Measurements from ENCODE around the gene AHNAK.
A peak's percentile ranks its signal among the peaks of the same experiment; 100 is the strongest.

The AHNAK gene

GRCh38 chr11:62393735-62394134 lies 152.9 kb downstream of the AHNAK start:
- no peak for TF ChIP-seq CTCF (IDR thresholded peaks at IDR 0.05; ENCODE audit: extremely low read depth, missing control alignments)
- no peak for DNase-seq (ENCODE audit: low spot score)

GRCh38 chr11:62393061-62393611 lies 153.5 kb downstream of the AHNAK start:
- TF ChIP-seq CTCF (IDR thresholded peaks at IDR 0.05; ENCODE audit: extremely low read depth, missing control alignments): peak; percentile 15
- peak; percentile 37 for DNase-seq (ENCODE audit: low spot score)

- no peak for TF ChIP-seq CTCF (IDR thresholded peaks at IDR 0.05; ENCODE audit: extremely low read depth, missing control alignments)
- no peak for DNase-seq (ENCODE audit: low spot score)
These were observed 154.1 kb downstream of the AHNAK start for GRCh38 chr11:62392506-62392905.

- no peak for DNase-seq (ENCODE audit: low spot score)
- no peak for TF ChIP-seq CTCF (IDR thresholded peaks at IDR 0.05; ENCODE audit: extremely low read depth, missing control alignments)
These were observed 154.8 kb downstream of the AHNAK start for GRCh38 chr11:62391642-62392425.

GRCh38 chr11:62390722-62391121 lies 155.9 kb downstream of the AHNAK start:
- DNase-seq (ENCODE audit: low spot score): no peak

GRCh38 chr11:62390237-62390636 lies 156.4 kb downstream of the AHNAK start:
- DNase-seq (ENCODE audit: low spot score): no peak
- TF ChIP-seq CTCF (IDR thresholded peaks at IDR 0.05; ENCODE audit: extremely low read depth, missing control alignments): no peak

More at GRCh38 chr11:62390722-62391121, 155.9 kb downstream of the AHNAK start:
- TF ChIP-seq CTCF (IDR thresholded peaks at IDR 0.05; ENCODE audit: extremely low read depth, missing control alignments): no peak

- TF ChIP-seq CTCF (IDR thresholded peaks at IDR 0.05; ENCODE audit: extremely low read depth, missing control alignments): no peak
These were observed 157.6 kb downstream of the AHNAK start for GRCh38 chr11:62388999-62389398.

More at GRCh38 chr11:62388999-62389398, 157.6 kb downstream of the AHNAK start:
- no peak for DNase-seq (ENCODE audit: low spot score)

All from GM20000 (cell line).